T-cell (primary cell): ENCODE results near the gene GPN2. TPM values are rescaled to one million over a fixed set of nuclear protein-coding genes. Genes with fewer than 3 reads are reported as not detected.
A peak's percentile ranks its signal among the peaks of the same experiment; 100 is the strongest.
"Not testable (repeated sequence)": the region's sequence is repeated elsewhere in the genome, so short reads cannot be mapped to it uniquely, and the experiment has no call there.

Source experiments
- ATAC-seq, 4 experiments: fragments of 200-7000 bp in 3 of 4; fragments of 150-1000 bp in 1 of 4; cut with Tn5 transposase; replicated peaks in 1 of 4; 1 replicate in 3 of 4; 2 replicates in 1 of 4; pipeline ENCODE4 v1.10.0; 2021; ENCODE audit warnings: moderate library complexity in 3 of 4, mild to moderate bottlenecking in 2 of 4, moderate number of reproducible peaks in 1 of 4
- CTCF ChIA-PET, 2 donors: fragments of 300-600 bp; sonication (Branson Sonifier 250); formaldehyde crosslinking; loops; one replicate each; lab custom pipeline; 2022; ENCODE audit warnings: antibody characterized with exemption in 2 of 2; lab: Charles Lee
- POLR2A ChIA-PET, 2 donors: fragments of 300-600 bp; sonication (Branson Sonifier 250); formaldehyde crosslinking; loops; one replicate each; lab custom pipeline; 2022; ENCODE audit warnings: antibody characterized with exemption in 2 of 2; lab: Charles Lee
- DNase-seq, 35 experiments: peaks; one replicate each; pipeline versions ENCODE4 v3.0.0 to v3.0.0-alpha.2; 2013 to 2023
- H3K27ac ChIP-seq: one replicate; pipeline ENCODE4 v1.5.1; 2013; ENCODE audit warnings: low read length
- H3K27me3 ChIP-seq, 2 experiments: replicated peaks in 1 of 2; 1 replicate in 1 of 2; 2 replicates in 1 of 2; pipeline versions ENCODE4 v1.6.1 to v1.7.0; 2013; ENCODE audit warnings: low read length in 1 of 2, mixed read lengths in 1 of 2; ENCODE audit not compliant: control insufficient read depth in 2 of 2, insufficient read depth in 2 of 2; ENCODE audit errors: extremely low read depth in 1 of 2
- H3K36me3 ChIP-seq, 2 donors: 1 replicate in 1 of 2; 2 replicates in 1 of 2; pipeline versions ENCODE4 v1.6.1 to v1.7.0; 2013; ENCODE audit warnings: low read length in 1 of 2; ENCODE audit not compliant: control insufficient read depth in 2 of 2, insufficient read depth in 1 of 2; ENCODE audit errors: extremely low read depth in 1 of 2
- H3K4me1 ChIP-seq, 2 experiments: 1 replicate in 1 of 2; 2 replicates in 1 of 2; pipeline versions ENCODE4 v1.6.1 to v1.7.0; 2013; ENCODE audit warnings: low read length in 2 of 2, mixed read lengths in 1 of 2; ENCODE audit not compliant: insufficient read depth in 2 of 2, control insufficient read depth in 1 of 2; ENCODE audit errors: extremely low read depth in 1 of 2
- H3K4me3 ChIP-seq, 2 donors: 1 replicate in 1 of 2; 2 replicates in 1 of 2; pipeline versions ENCODE4 v1.5.1 to v1.7.0; 2013; ENCODE audit warnings: mild to moderate bottlenecking in 2 of 2, low read length in 1 of 2, moderate library complexity in 1 of 2; ENCODE audit not compliant: control insufficient read depth in 1 of 2; ENCODE audit errors: extremely low read depth in 1 of 2
- H3K9me3 ChIP-seq: 2 replicates; pipeline ENCODE4 v1.7.0; 2013
- H3K27ac Mint-ChIP-seq, 2 donors: one replicate each; pipeline ENCODE4 v1.8.0; 2020 to 2021; ENCODE audit warnings: mild to moderate bottlenecking in 2 of 2, mixed read lengths in 2 of 2
- H3K27me3 Mint-ChIP-seq, 2 donors: one replicate each; pipeline ENCODE4 v1.8.0; 2021 to 2022; ENCODE audit warnings: mixed read lengths in 2 of 2
- H3K36me3 Mint-ChIP-seq: one replicate; pipeline ENCODE4 v1.8.0; 2021; ENCODE audit warnings: mixed read lengths
- H3K4me1 Mint-ChIP-seq, 3 donors: one replicate each; pipeline ENCODE4 v1.8.0; 2020 to 2022; ENCODE audit warnings: mixed read lengths in 3 of 3, mild to moderate bottlenecking in 1 of 3
- H3K4me3 Mint-ChIP-seq, 3 donors: one replicate each; pipeline ENCODE4 v1.8.0; 2020 to 2022; ENCODE audit warnings: mild to moderate bottlenecking in 3 of 3, mixed read lengths in 3 of 3, moderate library complexity in 3 of 3
- H3K9me3 Mint-ChIP-seq, 3 donors: one replicate each; pipeline ENCODE4 v1.8.0; 2020 to 2022; ENCODE audit warnings: mixed read lengths in 3 of 3
- WGBS: methylation state at CpG from one replicate; pipeline ENCODE4 v1.1.5; 2013; ENCODE audit warnings: missing lambda C conversion rate; ENCODE audit not compliant: insufficient coverage; 5-methylcytosine and 5-hydroxymethylcytosine counted together
- total RNA-seq, 35 experiments: library from RNA in 6 of 35; stranded (reverse) in 6 of 35; fragments of 120-200 nt in 1 of 35; gene quantifications; one replicate each; pipeline versions ENCODE4 v1.2.1 to v1.2.4 and lab custom pipeline; 2013 to 2026

GPN2 gene
- total RNA-seq, 5 donors from 2014 or later (not counting 1 experiment from before 2014, with no cell fraction given): 30.8 to 35.7 (median 32.7) TPM

DNA sequence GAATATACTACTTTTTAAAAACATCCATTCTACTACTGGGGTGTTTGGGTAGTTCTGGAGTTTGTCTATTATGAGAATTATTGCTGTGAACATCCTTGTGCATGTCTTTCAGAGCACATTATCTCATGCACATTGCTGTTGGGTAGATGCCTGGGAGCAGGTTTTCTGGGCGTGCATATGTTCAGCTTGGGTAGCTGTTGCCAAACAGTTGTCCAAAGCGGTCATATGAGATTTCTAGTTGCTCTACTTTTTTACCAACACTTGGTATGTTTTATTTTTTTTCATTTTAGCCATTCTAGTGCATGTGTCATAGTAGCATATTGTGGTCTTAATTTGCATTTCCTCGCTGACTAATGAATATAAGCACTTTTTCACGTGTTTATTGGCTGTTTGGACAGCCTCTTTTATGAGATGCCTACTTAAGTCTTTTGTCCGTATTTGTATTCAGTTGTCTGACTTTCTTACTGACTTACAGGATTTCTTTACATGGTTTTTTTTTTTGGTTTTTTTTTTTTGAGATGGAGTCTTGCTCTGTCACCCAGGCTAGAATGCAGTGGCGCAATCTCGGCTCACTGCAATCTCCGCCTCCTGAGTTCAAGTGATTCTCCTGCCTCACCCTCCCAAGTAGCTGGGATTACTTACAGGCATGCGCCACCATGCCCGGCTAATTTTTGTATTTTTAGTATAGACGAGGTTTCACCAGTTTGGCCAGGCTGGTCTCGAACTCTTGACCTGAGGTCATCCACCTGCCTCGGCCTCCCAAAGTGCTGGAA, 45.5 kb downstream of the GPN2 start:
- Histone ChIP-seq H3K27ac (no peak overlapping the region), H3K4me3 (no peak overlapping the region), H3K4me1 (peaks cover 0 to 4% of the 10 kb centered on the region in 2 experiments), H3K27me3 (no peaks in the 10 kb centered on the region), H3K36me3 (peaks cover 21 to 67% of the 10 kb centered on the region in 2 donors), H3K9me3 (no peaks in the 10 kb centered on the region)
- 95% methylated on average over 4 of the region's 13 CpGs for WGBS
- Mint-ChIP-seq H3K9me3 (no peaks in the 10 kb centered on the region), H3K4me3 (no peak overlapping the region), H3K36me3 (peaks cover 31% of the 10 kb centered on the region), H3K4me1 (peaks cover 0 to 6% (median 5%) of the 10 kb centered on the region in 3 donors), H3K27ac (no peak overlapping the region), H3K27me3 (no peaks in the 10 kb centered on the region)
- ATAC-seq: no peak
- DNase-seq: no peak
- ChIA-PET CTCF (no interaction called here), POLR2A (no interaction called here)

DNA sequence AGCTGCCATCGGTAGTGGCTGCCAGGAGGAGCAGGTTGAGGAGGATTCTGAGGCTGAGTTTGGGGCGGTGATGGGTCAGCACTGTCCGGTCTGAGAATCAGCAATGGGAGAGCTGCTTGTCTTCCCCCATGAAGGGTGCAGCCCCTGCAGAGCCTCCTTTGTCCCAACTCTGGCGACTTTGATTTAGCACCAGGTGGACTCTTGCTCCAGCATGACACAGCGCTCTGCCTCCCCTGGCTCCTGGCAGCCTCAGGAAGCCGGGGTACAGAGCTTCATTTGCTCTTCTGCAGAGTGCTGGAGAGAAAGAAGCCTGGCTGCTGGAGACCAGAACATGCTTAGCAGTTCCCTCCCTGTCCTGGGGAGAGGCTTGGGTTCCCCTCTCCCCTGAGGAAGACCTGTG, 50.3 kb downstream of the GPN2 start:
- POLR2A ChIA-PET: no interaction called here
- CTCF ChIA-PET: no interaction called here
- ATAC-seq (no peak), DNase-seq (no peak)
- no peaks in the 10 kb centered on the region for H3K9me3 Mint-ChIP-seq
- no peaks in the 10 kb centered on the region for H3K9me3 ChIP-seq
- H3K27me3 Mint-ChIP-seq: no peaks in the 10 kb centered on the region
- no peak overlapping the region for H3K4me3 ChIP-seq
- no peaks in the 10 kb centered on the region for H3K27me3 ChIP-seq
- H3K4me1 ChIP-seq: peaks cover 0 to 26% of the 10 kb centered on the region in 2 experiments
- H3K36me3 Mint-ChIP-seq: peaks cover 38% of the 10 kb centered on the region
- no peak overlapping the region for H3K4me3 Mint-ChIP-seq
- H3K4me1 Mint-ChIP-seq: peaks cover 14 to 33% (median 27%) of the 10 kb centered on the region in 3 donors
- 88% methylated on average over 6 of the region's 6 CpGs for WGBS
- H3K27ac ChIP-seq: peak overlapping the region; percentile 84
- peak overlapping the region in 1 of 2 donors; percentile 56 for H3K27ac Mint-ChIP-seq
- H3K36me3 ChIP-seq: peaks cover 26 to 74% of the 10 kb centered on the region in 2 donors

DNA sequence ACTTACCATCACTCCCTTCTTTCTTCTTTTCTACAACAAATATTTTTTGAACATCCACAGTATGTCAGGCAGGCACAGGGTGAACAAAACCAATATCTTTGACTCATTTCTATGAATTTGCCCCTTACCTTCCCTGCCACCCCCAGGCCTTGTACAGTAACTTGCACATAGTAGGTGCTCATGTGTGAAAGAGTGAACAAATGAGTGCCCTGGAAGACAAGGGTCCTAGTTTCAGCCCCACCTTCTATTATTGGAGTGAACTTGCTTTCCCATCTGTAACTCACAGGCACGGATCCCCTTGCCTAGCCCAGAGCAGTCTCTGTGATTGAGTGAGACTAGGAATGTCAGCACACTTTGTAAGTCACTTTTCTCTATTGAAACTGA, 50.8 kb downstream of the GPN2 start:
- WGBS: no CpG with 5 or more reads among the region's 1 CpG
- Mint-ChIP-seq H3K4me1 (peaks cover 19 to 37% (median 29%) of the 10 kb centered on the region in 3 donors), H3K27me3 (no peaks in the 10 kb centered on the region), H3K36me3 (peaks cover 40% of the 10 kb centered on the region), H3K9me3 (no peaks in the 10 kb centered on the region), H3K4me3 (no peak overlapping the region), H3K27ac (peak overlapping the region; percentile 56 to 85)
- H3K4me3 ChIP-seq: no peak overlapping the region
- peaks cover 26 to 74% of the 10 kb centered on the region in 2 donors for H3K36me3 ChIP-seq
- H3K27me3 ChIP-seq: no peaks in the 10 kb centered on the region
- peaks cover 2 to 30% of the 10 kb centered on the region in 2 experiments for H3K4me1 ChIP-seq
- DNase-seq (no peak), ATAC-seq (no peak)
- ChIA-PET POLR2A (no interaction called here), CTCF (interaction anchor here in 1 of 2 donors (1.4 to 1.6 kb wide), 2 partner anchors 18 to 26 kb away, joined by 5 to 10 read pairs; no protein-coding TSS in a partner anchor)
- H3K9me3 ChIP-seq: no peaks in the 10 kb centered on the region
- H3K27ac ChIP-seq: peak overlapping the region; percentile 84

DNA sequence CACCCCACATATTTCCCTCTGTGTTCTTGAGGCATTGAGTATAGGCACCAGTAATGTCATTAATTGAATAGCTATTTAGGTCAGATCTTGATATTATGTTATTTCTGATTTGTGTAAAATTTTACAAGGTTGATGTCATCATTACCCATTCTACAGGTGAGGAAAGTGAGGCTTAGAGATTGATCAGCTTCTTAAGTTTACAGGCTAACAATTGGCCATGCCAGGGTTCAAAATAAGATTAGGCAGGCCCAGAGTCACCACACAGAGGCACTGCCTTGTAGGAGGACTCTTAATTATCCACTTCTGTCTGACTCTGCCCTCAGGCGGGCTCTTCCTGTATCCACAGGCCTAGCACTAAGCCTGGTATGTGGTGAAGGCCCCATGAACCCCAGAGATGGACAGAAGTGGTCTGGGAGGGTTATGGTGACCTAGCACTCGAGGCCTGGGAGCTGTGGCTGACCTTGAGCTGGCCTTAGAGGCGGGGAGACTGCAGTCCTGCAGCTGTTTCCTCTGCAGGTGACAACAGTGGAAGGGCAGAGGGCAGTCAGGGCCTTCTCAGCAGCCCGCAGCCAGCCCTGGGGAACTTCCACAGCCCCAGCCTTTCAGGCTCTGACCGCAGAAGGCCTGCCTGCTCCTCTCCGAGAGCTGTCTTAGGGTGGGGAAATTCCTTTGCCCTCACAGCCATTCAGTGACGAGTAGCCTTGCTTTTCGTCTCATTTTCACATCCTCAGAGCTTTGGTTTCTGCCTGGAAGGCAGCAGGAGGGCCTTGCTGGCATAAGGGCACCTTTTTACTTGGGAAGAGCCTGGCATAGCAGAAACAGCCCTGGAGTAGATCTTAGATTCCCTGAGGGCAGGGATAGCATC, 51.4 kb downstream of the GPN2 start:
- no peak overlapping the region for H3K4me3 ChIP-seq
- H3K4me3 Mint-ChIP-seq: no peak overlapping the region
- no peaks in the 10 kb centered on the region for H3K9me3 Mint-ChIP-seq
- H3K9me3 ChIP-seq: no peaks in the 10 kb centered on the region
- peaks cover 8 to 37% of the 10 kb centered on the region in 2 experiments for H3K4me1 ChIP-seq
- WGBS: 31% methylated on average over 4 of the region's 8 CpGs
- peak overlapping the region; percentile 84 for H3K27ac ChIP-seq
- no peaks in the 10 kb centered on the region for H3K27me3 ChIP-seq
- POLR2A ChIA-PET: no interaction called here
- H3K27ac Mint-ChIP-seq: peak overlapping the region; percentile 56 to 85
- DNase-seq: peak in 32 of 35 experiments; percentile 10 to 81 (median 46)
- peaks cover 38% of the 10 kb centered on the region for H3K36me3 Mint-ChIP-seq
- H3K36me3 ChIP-seq: peaks cover 26 to 76% of the 10 kb centered on the region in 2 donors
- ATAC-seq: peak; percentile 48 to 91 (median 70)
- peaks cover 25 to 41% (median 36%) of the 10 kb centered on the region in 3 donors for H3K4me1 Mint-ChIP-seq
- CTCF ChIA-PET: interaction anchor here in 1 of 2 donors (0.6 to 1.6 kb wide), 4 partner anchors 18 to 156 kb away, joined by 3 to 10 read pairs (median 4); no protein-coding TSS in a partner anchor
- H3K27me3 Mint-ChIP-seq: no peaks in the 10 kb centered on the region

DNA sequence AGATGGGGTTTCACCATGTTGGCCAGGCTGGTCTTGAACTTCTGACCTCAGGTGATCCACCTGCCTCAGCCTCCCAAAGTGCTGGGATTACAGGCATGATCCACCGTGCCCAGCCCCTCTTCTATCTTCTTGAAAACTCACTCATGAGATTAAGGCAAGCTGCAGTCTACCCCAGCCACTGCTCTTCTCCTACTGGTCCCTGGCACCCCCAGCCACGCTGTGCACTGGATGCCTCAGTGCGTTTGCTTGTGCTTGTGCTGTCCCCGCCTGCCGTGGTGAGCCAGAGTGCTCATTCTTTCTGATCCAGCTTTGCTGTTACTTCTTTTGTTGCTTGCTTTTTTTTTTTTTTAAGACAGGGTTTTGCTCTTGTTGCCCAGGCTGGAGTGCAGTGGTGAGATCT, 52.4 kb downstream of the GPN2 start:
- Mint-ChIP-seq H3K36me3 (peaks cover 37% of the 10 kb centered on the region), H3K27ac (peak overlapping the region; percentile 56 to 85), H3K4me1 (peaks cover 35 to 51% (median 46%) of the 10 kb centered on the region in 3 donors)
- H3K9me3 ChIP-seq, H3K27ac ChIP-seq, DNase-seq, H3K27me3 Mint-ChIP-seq, H3K4me3 Mint-ChIP-seq, H3K4me3 ChIP-seq, ATAC-seq, POLR2A ChIA-PET, H3K9me3 Mint-ChIP-seq, H3K27me3 ChIP-seq: not testable (repeated sequence)
- Histone ChIP-seq H3K4me1 (peaks cover 16 to 47% of the 10 kb centered on the region in 2 experiments), H3K36me3 (peaks cover 24 to 70% of the 10 kb centered on the region in 2 donors)
- WGBS: 100% methylated on average over 5 of the region's 5 CpGs
- CTCF ChIA-PET: interaction anchor here in 1 of 2 donors (0.8 to 1.6 kb wide), 2 partner anchors 16 to 28 kb away, joined by 3 to 10 read pairs; no protein-coding TSS in a partner anchor
